ENCODE results near the gene ABCC8.

DNA sequence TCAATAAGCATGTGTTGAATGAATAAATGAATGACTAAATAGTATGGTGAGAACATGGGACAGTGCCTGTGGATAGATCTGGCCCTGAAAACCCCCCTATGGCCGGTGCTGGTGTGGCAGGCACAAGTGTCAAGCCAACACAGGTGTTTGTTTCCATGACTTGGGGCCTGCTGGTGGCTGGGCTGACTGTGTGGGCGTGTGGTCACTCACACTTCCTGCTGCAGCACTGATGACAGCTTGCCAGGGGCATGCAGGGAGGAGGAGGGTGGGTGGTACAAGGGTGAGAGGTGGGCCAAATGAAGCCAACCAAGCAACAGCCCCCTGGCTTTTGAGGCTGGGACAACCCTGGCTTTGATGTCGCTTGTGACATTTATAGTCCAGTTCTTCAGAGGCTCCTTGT is 30.3 kb upstream of the ABCC8 start:
- TF ChIP-seq CTCF (IDR thresholded peaks at IDR 0.05): no peak
- no peak for TF ChIP-seq POLR2A (IDR thresholded peaks at IDR 0.05)
- TF ChIP-seq EP300 (IDR thresholded peaks at IDR 0.05): no peak

All from ovary (tissue), 3 donors.